Measurements from ENCODE around the gene HPCA.

DNA sequence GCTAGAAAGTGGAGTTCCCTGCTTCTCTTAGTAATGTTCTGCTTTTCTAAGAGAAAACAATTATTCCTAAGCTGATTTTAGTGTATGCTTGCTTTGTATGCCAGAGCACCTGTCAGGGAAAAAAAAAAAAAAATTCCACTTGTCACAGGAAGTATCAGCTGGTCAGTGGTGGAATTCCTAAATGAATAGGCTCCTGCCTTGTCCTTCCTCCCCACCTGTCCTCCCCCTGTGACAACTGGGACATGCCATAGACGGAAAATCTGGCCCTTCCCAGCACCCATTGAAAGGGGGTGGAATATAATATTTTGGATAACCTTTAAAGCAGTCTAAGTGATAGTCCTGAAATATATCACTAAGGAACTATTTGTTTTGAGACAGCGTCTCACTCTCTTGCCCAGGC, 26.4 kb upstream of the HPCA start:
- TF ChIP-seq, protein P1, sequence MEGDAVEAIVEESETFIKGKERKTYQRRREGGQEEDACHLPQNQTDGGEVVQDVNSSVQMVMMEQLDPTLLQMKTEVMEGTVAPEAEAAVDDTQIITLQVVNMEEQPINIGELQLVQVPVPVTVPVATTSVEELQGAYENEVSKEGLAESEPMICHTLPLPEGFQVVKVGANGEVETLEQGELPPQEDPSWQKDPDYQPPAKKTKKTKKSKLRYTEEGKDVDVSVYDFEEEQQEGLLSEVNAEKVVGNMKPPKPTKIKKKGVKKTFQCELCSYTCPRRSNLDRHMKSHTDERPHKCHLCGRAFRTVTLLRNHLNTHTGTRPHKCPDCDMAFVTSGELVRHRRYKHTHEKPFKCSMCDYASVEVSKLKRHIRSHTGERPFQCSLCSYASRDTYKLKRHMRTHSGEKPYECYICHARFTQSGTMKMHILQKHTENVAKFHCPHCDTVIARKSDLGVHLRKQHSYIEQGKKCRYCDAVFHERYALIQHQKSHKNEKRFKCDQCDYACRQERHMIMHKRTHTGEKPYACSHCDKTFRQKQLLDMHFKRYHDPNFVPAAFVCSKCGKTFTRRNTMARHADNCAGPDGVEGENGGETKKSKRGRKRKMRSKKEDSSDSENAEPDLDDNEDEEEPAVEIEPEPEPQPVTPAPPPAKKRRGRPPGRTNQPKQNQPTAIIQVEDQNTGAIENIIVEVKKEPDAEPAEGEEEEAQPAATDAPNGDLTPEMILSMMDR (IDR thresholded peaks at IDR 0.05; ENCODE audit: extremely low read depth in 1 of 2, insufficient read depth in 1 of 2, low read depth in 1 of 2, low read length in 2 of 2), result no peak
- TF ChIP-seq POLR2AphosphoS5 (IDR thresholded peaks at IDR 0.05; ENCODE audit: insufficient read depth, low read depth, low read length) (no peak), GATA2 (IDR thresholded peaks at IDR 0.05; ENCODE audit: insufficient read depth, insufficient read length, low read depth, low read length) (no peak)
- TF ChIP-seq, protein P2, sequence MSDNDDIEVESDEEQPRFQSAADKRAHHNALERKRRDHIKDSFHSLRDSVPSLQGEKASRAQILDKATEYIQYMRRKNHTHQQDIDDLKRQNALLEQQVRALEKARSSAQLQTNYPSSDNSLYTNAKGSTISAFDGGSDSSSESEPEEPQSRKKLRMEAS (IDR thresholded peaks at IDR 0.05; ENCODE audit: insufficient read depth, insufficient read length), result no peak

Data from endothelial cell of umbilical vein (primary cell).